HG03025 (cell line): ENCODE measurements around the gene RIPOR2.

Source experiments
- ATAC-seq: cut with Tn5 transposase; IDR thresholded peaks from one replicate; pipeline ENCODE4 v1.9.1; 2021; ENCODE audit warnings: mild to moderate bottlenecking, moderate library complexity; ENCODE audit not compliant: unreplicated experiment, low FRiP score

RIPOR2 gene

DNA sequence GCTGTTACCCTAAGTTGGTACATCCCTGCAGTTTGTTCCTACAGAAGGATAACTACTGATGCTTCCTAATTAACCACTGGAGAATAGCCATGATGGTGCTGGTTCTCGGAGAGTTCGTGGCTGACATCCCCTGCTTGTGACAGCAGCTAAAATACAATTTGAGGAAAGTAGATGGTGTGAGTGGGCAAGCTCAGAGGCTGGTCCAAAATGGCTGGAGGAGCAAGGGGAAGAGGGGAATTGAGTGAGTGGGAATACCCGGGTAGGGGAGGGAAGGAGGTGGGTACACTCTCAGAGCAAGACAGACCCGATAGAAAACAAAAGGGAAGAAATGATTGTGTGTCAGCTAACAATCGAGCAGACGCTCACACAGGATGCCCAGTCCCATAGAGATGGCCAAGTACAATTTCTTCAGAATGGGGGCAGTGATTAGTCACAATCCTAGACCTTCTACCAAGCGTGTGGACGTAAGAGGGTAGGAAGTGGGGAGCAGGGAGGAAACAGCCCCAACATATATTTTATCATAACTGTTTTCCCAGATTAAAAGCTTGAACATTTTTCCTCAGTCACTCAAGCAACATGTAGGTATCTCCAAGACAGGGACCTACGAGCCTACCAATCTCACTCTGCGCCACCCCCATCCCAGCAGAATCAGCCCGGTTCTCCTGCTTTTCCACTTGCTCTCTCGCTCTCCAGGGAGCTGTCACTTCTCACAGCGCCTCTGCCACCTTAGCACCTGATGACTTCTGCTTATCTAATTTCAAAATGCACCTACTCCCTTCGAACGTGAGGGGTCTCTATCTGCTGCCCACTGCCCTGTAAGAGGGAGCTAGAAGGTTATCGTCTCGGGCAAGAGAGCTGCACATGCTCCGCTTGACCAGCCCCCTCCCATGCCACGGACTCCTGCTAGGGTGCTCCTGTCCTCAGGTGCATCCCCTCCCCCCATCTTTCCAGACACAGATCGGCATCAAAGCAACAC lies 26.2 kb downstream of the RIPOR2 start:
- no peak for ATAC-seq

DNA sequence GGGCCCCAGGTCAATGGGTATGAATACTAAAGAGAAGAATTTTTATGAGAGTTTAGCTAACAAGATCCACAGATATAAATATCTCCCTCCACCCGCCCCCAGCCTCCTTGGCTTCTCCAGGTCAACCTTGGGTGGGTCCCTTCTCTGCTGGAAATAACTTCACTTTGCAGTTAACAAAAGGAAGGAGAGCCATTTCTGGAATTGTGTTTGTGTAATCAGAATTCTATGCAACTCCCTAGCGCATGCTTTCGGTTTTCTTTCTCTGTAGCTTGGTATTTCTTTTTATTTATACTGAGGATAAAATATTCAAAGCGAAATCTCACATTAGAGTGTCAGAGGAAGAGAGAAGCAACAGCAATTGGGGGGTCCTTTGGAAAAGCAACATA lies 27.1 kb downstream of the RIPOR2 start:
- ATAC-seq: no peak

- ATAC-seq: no peak
Measured at GRCh38 chr6:24907919-24908649, 27.7 kb downstream of the RIPOR2 start.

DNA sequence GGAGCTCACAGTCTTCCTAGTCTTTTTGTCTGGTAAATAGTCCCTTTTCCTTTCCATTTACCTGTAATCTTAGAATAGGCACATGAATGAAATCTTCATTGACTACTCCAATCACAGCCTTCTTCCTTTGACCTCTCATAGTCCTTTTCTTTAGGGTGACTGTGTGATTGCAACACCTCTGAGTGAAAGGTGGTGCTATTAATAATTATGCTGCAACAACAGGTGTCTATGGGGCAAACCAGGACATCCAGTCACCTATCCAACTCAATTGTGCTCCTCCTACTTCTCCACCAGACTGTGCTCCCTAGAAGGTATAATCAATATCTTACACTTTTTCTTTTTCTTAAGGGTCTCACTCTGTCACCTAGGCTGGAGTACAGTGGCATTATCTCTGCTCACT lies 29.4 kb downstream of the RIPOR2 start:
- no peak for ATAC-seq

DNA sequence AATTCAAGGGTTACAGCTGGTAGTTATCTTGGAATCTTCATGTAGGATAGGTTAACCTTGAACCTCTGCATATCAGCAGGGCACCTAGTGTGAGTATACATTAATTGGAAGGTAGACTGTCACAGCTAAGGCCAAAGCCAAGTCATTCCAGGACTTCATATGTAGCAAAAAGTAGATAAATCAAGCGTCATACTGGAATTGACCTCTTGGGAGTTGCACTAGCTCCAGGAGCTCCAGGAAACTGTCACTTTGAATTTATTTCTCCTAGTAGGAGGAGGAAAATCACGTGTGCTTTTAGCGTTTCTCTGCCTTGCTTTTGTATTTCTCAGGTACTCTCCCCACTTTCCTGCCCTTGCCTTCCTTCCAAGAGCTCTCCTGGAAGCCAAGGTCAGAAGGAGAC lies 30.3 kb downstream of the RIPOR2 start:
- no peak for ATAC-seq

- no peak for ATAC-seq
Measured at GRCh38 chr6:24903681-24904080, 32.1 kb downstream of the RIPOR2 start.

DNA sequence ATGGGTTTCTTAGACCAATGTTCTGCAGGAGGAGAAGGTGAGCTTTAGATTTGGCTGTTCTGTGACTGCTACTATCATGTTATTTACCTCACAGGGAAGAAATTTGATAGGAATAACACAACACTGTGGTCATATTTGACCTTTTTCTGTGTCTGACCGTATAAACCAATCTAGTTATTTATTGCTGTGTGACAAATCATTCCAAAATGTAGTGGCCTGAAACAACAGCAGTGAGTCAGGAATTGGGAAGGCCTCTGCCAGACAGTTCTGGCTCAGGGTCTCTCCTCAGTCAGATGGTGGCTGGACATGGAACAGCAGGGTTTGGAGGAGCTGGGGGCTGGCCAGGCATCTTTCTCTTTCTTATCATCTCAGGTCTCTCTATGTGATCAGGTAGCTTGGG lies 33.0 kb downstream of the RIPOR2 start:
- ATAC-seq: no peak

DNA sequence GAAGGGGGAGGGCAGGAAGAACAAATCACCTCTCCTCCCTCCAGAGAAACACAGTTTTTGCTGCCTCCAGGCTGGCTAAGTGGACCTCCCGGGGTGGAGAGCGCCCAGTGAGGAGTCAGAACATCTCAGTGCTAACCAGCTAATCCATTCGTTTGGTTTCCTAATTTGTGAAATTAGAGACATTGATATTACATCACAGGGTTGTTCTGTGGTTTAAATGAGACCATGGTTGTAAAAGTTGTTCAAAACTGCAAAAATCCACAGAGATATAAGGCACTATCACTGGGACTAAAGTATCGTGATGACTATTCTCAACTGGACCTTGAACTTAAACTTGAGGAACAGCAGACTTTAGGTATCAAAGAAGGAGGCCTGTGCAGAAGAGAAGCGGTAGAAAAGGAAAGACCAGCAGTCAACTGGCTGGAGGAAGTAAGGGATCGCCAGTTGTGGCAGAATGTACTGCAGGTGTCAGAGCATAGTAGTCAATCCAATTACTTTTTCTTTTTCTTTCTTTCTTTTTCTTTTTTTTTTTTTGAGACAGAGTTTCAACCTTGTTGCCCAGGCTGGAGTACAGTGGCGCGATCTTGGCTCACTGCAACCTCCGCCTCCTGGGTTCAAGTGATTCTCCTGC lies 33.9 kb downstream of the RIPOR2 start:
- ATAC-seq: no peak

GRCh38 chr6:24900917-24901697 lies 34.7 kb downstream of the RIPOR2 start:
- no peak for ATAC-seq

DNA sequence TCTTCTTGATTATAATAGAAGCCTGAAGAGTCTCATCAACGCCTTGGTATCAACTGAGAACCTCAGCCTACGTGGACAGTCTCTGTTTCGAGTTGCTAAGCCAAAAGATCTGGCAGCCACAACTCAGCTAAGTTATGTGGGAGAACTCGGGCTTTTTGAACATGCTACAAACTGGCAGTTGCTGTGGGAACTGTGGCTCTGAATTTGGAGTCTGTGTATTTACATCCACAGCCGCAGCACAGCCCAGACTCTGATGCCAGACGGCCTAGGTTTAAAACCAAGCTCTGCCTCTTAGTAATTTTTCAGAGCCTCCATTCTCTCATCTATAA lies 35.8 kb downstream of the RIPOR2 start:
- ATAC-seq: no peak

GRCh38 chr6:24899136-24899996 lies 36.4 kb downstream of the RIPOR2 start:
- no peak for ATAC-seq

DNA sequence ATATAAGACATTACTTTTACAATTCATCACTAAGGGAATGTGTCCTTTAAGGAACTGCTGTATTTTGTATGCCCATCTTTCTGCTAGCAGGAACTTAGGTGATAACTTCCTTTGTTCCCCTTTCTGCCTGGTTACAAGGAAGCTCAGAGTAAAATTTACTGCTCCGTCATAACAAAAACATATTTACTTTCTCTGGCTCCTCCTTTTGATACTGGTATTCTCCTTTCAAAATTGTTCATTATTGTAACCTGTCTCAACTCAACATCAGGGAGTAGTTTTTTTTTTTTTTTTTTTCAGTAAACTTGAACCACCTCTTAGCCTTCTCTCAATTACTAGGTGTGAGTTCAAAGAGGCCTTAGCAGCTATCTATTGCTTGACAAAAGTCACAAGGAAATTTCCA lies 37.1 kb downstream of the RIPOR2 start:
- no peak for ATAC-seq

- ATAC-seq: no peak
Measured at GRCh38 chr6:24897186-24897585, 38.6 kb downstream of the RIPOR2 start.

DNA sequence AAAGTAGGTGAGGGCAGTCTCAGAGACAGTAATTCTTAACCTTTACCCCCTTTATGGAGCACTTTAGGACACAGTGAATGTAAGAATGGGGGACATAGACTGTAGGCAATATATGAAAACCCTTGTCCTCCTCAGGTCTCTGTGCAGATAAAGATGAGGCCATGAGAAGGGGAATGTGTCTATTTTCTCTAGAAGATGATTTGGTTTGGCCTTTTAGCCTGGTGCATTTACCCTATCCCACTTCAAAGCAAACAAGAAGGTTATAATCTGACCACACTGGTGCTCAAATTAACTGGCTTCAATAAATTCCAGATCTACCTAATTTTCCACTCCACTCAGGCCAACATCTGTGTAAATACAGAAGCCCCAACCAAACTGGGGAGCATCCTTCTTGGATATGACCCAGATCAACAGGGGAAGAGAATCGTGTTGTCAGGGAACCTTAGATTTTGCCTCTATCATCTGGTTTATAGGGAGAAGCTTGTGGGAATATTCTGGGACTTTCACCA lies 42.4 kb downstream of the RIPOR2 start:
- ATAC-seq: no peak

DNA sequence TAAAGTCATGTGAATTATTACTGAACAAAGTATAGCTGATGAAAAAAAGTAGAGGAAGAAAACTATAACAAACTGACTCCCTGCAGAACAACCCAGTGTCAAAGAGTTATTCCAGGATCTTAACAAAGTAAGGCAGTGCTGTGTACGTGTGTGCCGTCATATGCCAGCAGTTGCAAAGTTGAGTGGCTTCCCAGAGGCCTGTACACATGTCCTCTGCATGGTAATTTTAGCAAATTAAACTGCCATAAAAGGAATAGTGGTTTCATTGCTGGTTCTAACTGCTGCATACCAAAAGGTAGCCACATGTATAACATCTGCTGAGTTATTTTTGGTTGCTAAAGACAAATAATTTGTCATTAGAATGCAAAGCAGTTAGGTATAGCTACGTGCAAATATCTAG lies 44.8 kb downstream of the RIPOR2 start:
- no peak for ATAC-seq

GRCh38 chr6:24890471-24890870 lies 45.3 kb downstream of the RIPOR2 start:
- ATAC-seq: no peak

GRCh38 chr6:24888715-24889370 lies 46.9 kb downstream of the RIPOR2 start:
- no peak for ATAC-seq

GRCh38 chr6:24887545-24888140 lies 48.1 kb downstream of the RIPOR2 start:
- ATAC-seq: no peak

- ATAC-seq: no peak
Measured at GRCh38 chr6:24883618-24884017, 52.1 kb downstream of the RIPOR2 start.
